D721Med (cell line): ENCODE results near the gene FDXACB1.

Experiments used
- DNase-seq: peaks from one replicate; pipeline ENCODE4 v3.0.0; 2011; ENCODE audit warnings: low spot score; ENCODE audit not compliant: insufficient read length
- FAIRE-seq: peaks from 2 replicates; lab custom pipeline; 2011; peaks lifted over from hg19 to GRCh38; lab: Jason Lieb, UNC
- TF ChIP-seq, protein P1 (sequence below): IDR thresholded peaks from 2 replicates; pipeline ENCODE4 v1.5.1; 2012; ENCODE audit warnings: mild to moderate bottlenecking, control low read depth; ENCODE audit not compliant: insufficient read depth; ENCODE audit errors: missing control alignments

FDXACB1 gene

DNA sequence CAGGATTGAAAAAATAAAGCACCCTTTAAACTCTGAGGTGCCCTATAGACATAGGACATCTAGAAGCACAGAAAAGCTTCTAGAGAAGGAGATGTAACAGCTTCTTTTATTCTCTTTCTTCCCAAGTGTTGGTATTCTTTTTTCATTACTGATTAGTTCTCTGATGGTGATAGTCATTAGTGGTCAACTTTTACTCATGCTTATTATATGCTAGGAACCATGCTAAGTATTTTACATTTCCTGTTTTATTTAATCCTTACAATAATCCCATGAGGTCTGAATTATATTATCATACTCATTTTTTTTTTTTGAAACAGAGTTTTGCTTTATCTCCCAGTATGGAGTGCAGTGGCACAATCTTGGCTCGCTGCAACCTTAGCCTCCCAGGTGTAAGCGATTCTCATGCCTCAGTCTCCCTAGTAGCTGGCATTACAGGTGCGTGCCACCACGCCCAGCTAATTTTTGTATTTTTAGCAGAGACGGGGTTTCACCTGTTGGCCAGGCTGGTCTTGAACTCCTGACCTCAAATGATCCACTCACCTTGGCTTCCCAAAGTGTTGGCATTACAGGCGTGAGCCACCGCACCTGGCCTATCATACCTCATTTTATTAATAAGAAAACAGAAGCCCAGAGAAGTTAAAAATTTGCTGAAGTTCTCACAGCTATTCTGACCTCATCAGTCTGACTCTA is 42.7 kb upstream of the FDXACB1 start:
- no peak for DNase-seq
- FAIRE-seq: no peak
- TF ChIP-seq, protein P1, sequence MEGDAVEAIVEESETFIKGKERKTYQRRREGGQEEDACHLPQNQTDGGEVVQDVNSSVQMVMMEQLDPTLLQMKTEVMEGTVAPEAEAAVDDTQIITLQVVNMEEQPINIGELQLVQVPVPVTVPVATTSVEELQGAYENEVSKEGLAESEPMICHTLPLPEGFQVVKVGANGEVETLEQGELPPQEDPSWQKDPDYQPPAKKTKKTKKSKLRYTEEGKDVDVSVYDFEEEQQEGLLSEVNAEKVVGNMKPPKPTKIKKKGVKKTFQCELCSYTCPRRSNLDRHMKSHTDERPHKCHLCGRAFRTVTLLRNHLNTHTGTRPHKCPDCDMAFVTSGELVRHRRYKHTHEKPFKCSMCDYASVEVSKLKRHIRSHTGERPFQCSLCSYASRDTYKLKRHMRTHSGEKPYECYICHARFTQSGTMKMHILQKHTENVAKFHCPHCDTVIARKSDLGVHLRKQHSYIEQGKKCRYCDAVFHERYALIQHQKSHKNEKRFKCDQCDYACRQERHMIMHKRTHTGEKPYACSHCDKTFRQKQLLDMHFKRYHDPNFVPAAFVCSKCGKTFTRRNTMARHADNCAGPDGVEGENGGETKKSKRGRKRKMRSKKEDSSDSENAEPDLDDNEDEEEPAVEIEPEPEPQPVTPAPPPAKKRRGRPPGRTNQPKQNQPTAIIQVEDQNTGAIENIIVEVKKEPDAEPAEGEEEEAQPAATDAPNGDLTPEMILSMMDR: no peak

DNA sequence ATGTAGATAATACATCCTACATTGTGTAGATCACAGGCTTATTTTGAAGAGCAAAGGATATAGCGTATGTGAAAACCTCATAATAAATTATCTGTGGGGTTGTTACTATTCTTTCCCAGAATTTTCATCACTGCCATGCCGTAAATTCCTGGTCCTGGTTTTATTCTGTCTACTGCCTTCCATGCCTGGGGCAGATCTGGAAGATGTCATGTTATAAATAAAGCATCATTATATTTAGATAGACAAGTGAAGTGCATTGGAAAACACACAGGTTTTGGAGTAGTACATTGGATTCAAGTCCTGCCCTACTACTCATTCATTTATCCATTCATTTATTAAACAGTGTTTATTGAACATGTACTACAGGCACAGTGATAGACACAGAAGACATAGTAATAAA is 41.9 kb upstream of the FDXACB1 start:
- DNase-seq (no peak), FAIRE-seq (no peak)
- TF ChIP-seq, protein P1: no peak

DNA sequence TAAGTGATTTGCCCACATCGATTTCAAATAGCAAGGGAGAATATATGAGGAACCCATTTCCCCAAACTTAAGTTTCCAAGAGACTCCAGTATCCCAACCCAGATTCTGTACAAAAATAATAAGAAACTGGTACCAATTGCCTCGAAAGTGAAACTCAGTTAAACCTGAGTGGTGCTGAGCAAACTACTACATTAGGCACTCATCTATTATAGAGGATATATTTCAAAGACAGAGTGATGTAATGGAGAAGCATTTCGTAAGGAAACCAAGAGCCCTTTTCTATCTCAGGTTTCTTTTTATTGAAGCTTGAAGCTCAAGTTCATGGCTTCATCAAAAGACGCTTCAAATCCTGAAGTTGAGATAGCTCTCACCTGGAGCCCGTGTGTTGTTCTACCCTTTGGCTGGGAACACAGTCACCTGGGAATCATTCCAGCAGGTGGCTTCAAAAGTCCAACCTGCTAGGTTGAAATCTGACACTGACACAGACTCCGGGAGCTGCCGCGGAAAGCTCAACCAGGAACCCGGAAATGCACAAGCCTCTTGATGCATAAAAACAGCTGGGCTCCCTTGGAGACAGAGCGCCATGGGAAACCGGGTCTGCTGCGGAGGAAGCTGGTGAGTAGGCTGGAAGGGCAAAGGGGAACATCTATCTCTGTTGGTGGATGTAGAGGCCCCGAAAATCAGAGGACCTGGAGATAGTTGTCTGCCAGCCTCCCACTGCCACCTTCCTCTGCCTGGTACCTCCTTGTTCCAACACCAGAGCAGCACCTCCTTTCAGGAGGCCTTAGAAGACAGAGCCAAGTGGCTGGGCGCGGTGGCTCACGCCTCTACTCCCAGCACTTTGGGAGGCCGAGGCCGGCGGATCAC is 39.7 kb upstream of the FDXACB1 start, which contains the start of gene C11orf52:
Gene C11orf52, plus strand, starts transcription at position 524 of the 867 bp plus-strand sequence. Its CDS starts 60 bp downstream, at position 584.
- TF ChIP-seq, protein P1: no peak
- FAIRE-seq: no peak
- DNase-seq: no peak

DNA sequence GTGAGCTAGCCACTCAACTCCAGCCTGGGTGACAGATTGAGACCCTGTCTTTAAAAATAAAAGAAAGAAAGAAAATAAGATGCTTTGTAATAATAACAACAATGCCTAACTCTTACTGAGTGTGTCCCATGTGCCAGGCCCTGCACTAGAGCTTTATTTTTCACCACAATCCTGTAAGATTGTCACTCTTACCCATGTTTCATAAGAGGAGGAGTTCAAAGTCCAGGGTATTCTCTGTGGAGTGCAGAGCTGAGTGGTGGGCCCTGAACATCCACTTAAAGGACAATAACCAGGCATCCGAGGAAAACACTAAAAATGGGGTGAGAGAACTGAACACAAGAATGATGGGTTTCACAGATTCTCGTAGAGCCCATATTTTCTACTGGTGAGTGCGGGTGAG is 38.8 kb upstream of the FDXACB1 start:
- no peak for FAIRE-seq
- TF ChIP-seq, protein P1: no peak
- DNase-seq: no peak

DNA sequence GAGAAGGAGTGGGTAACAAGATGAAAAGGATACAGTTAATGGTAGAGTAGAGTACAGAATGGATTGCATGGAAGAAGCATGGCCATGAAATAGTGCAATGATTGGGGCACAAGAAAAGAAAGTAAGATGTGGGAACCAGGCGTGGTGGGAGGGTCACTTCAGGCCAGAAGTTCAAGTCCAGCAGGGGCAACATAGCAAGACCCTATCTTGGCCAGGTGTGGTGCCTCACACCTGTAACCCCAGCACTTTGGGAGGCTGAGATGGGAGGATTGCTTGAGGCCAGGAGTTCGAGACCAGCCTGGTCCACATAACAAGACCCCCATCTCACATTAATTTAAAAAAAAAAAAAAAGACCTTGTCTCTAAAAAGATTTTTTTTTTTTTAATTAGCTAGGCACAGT is 38.3 kb upstream of the FDXACB1 start:
- DNase-seq (no peak), FAIRE-seq (no peak)
- TF ChIP-seq, protein P1: no peak

DNA sequence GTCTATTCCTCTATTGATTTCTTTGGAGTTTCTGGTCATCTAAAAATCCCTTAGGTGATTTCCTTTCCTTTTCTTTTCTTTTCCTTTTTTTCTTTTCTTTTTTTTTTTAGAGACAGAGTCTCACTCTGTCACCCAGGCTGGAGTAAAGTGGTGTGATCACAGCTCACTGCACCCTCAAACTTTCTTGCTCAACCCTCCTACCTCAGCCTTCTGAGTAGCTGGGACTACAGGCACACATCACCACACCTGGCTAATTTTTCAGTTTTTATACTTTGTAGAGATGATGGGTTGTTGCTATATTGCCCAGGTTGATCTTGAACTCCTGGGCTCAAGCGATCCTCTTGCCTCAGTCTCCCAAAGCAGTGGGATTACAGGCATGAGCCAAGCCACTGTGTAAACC is 37.8 kb upstream of the FDXACB1 start:
- TF ChIP-seq, protein P1: no peak
- no peak for FAIRE-seq

More for the DNA sequence above, 37.8 kb upstream of the FDXACB1 start:
- no peak for DNase-seq
